Brain microvascular endothelial cell (primary cell): ENCODE data around the gene DPYD.
A peak's percentile ranks its signal among the peaks of the same experiment; 100 is the strongest.
"Not testable (repeated sequence)": the region's sequence is repeated elsewhere in the genome, so short reads cannot be mapped to it uniquely, and the experiment has no call there.

Experiments
- DNase-seq: peaks from one replicate; pipeline ENCODE4 v3.0.0-alpha.2; 2020
- H3K27ac ChIP-seq: fragments of 250-450 bp; sonication (Bioruptor Pico); 2 replicates; pipeline ENCODE4 v1.5.1; 2020; ENCODE audit warnings: mild to moderate bottlenecking, moderate library complexity
- H3K27me3 ChIP-seq: fragments of 250-450 bp; sonication (Bioruptor Pico); replicated peaks from 2 replicates; pipeline ENCODE4 v1.5.1; 2020; ENCODE audit warnings: mild to moderate bottlenecking
- H3K36me3 ChIP-seq: fragments of 250-450 bp; sonication (Bioruptor Pico); replicated peaks from 2 replicates; pipeline ENCODE4 v1.5.1; 2020; ENCODE audit warnings: mild to moderate bottlenecking
- H3K4me3 ChIP-seq: 2 replicates; pipeline ENCODE4 v1.5.1; 2011; ENCODE audit warnings: low read depth, mild to moderate bottlenecking, control low read depth, low read length, moderate library complexity
- in situ Hi-C: cut with HindIII; loops from 2 replicates; pipeline ENCODE4 v1.10.0; 2017; ENCODE audit warnings: low sequenced_read_pairs, low pct_ligation_motif_present
- TF ChIP-seq, protein P1 (sequence below): IDR thresholded peaks from 2 replicates; pipeline ENCODE4 v1.5.1; 2011; ENCODE audit warnings: low read depth, mild to moderate bottlenecking, moderate library complexity, low read length, control low read depth, inconsistent platforms; ENCODE audit errors: missing control alignments

The DPYD gene

DNA sequence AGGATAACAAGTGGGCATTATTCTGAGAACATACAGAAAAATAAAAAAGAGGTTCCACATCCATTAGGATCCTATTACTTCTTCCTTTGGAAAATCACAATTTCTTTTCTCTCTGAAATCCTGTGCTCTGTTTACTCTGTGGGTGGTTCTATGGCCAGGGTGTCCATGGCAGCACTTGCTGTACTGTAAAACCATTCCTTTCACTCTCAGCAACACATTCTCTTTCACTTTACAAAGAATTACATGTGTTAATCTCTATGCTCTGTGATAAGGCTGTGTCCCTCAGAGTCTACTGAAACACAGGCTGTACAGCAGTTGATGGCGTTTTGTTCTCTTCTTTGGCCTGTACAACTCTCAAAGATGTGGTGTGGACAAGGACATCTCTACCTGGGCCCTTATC lies 675.2 kb downstream of the DPYD start:
- Histone ChIP-seq H3K27me3 (no peaks in the 10 kb centered on the region), H3K36me3 (no peaks in the 10 kb centered on the region), H3K27ac (no peak overlapping the region), H3K4me3 (no peak overlapping the region)
- in situ Hi-C loops: no loop called here
- TF ChIP-seq, protein P1, sequence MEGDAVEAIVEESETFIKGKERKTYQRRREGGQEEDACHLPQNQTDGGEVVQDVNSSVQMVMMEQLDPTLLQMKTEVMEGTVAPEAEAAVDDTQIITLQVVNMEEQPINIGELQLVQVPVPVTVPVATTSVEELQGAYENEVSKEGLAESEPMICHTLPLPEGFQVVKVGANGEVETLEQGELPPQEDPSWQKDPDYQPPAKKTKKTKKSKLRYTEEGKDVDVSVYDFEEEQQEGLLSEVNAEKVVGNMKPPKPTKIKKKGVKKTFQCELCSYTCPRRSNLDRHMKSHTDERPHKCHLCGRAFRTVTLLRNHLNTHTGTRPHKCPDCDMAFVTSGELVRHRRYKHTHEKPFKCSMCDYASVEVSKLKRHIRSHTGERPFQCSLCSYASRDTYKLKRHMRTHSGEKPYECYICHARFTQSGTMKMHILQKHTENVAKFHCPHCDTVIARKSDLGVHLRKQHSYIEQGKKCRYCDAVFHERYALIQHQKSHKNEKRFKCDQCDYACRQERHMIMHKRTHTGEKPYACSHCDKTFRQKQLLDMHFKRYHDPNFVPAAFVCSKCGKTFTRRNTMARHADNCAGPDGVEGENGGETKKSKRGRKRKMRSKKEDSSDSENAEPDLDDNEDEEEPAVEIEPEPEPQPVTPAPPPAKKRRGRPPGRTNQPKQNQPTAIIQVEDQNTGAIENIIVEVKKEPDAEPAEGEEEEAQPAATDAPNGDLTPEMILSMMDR: no peak
- no peak for DNase-seq

DNA sequence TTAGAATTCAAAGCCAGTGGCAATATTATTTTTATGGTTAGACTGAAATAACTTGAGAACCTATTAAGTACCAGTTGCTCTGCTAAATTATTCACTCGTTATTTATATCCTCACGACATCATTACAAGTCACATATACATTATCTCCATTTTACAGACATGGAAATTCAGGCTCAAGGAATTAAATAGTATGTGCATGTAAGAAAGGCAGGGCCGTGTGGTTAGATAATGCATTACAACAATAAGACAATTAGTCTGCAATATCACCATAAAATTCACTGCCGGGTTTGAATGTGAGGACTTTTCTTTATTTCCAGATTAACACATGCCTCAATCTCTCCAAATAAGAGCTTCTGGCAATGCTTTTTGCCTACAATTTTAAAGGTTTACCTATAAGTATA lies 675.8 kb downstream of the DPYD start:
- Histone ChIP-seq H3K27ac (no peak overlapping the region), H3K27me3 (no peaks in the 10 kb centered on the region), H3K36me3 (no peaks in the 10 kb centered on the region), H3K4me3 (no peak overlapping the region)
- no peak for DNase-seq
- in situ Hi-C loops: no loop called here
- TF ChIP-seq, protein P1: peak; percentile 6

GRCh38 chr1:97243973-97244560 lies 676.8 kb downstream of the DPYD start:
- Histone ChIP-seq H3K4me3 (no peak overlapping the region), H3K36me3 (no peaks in the 10 kb centered on the region), H3K27me3 (no peaks in the 10 kb centered on the region), H3K27ac (no peak overlapping the region)
- TF ChIP-seq, protein P1: peak; percentile 22
- DNase-seq: no peak
- in situ Hi-C loops: no loop called here

- in situ Hi-C loops: no loop called here
- H3K4me3 ChIP-seq: no peak overlapping the region
- TF ChIP-seq, protein P1: no peak
Measured at GRCh38 chr1:97238816-97239215, 682.0 kb downstream of the DPYD start.

DNA sequence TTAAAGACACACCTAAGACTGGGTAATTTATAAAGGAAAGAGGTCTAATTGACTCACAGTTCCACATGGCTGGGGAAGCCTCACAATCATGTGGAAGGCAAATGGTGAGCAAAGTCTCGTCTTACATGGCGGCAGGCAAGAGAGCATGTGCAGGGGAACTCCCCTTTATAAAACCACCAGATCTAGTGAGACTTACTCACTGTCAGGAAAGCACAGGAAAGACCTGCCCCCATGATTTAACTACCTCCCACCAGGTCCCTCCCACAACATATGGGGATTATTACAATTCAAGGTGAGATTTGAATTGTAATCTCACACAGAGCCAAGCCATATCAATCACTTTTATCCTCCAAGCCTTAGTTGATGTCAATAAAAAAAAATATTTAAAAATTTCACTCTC lies 689.5 kb downstream of the DPYD start:
- in situ Hi-C loops, H3K27me3 ChIP-seq, H3K27ac ChIP-seq, H3K36me3 ChIP-seq, H3K4me3 ChIP-seq, DNase-seq: not testable (repeated sequence)

More at GRCh38 chr1:97238816-97239215, 682.0 kb downstream of the DPYD start:
- no peak for DNase-seq
- Histone ChIP-seq H3K36me3 (no peaks in the 10 kb centered on the region), H3K27ac (no peak overlapping the region), H3K27me3 (no peaks in the 10 kb centered on the region)

DNA sequence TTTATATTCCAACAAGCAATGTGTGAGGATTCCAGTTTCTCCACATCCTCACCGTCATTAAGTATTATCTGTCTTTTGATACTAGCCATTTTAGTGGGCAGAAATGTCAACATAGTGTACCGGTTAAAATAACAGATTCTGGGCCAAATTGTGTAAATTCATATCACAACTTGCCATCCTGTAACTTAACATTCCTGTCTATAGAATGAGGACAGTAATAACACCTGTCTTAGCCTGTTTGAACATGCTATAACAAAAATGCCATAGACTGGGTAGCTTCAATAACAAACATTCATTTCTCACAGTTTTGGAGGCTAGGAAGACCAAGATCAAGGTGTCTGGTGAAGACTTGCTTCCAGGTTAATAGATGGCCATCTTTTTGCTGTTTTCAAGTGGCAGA lies 708.2 kb downstream of the DPYD start:
- in situ Hi-C loops: no loop called here
- TF ChIP-seq, protein P1: no peak
- no peak overlapping the region for H3K27ac ChIP-seq
- H3K36me3 ChIP-seq: no peaks in the 10 kb centered on the region
- H3K27me3 ChIP-seq: no peaks in the 10 kb centered on the region
- DNase-seq: no peak
- H3K4me3 ChIP-seq: no peak overlapping the region
